BLaER1 (cell line): Measurements from ENCODE around the gene CIT.

ENCODE experiments used
- H3K27ac ChIP-seq: shearing (Covaris generic); formaldehyde crosslinking; 2 replicates; pipeline ENCODE4 v1.8.1; 2022
- H3K27me3 ChIP-seq: shearing (Covaris generic); formaldehyde crosslinking; 2 replicates; pipeline ENCODE4 v1.8.1; 2022
- H3K36me3 ChIP-seq: shearing (Covaris generic); formaldehyde crosslinking; 2 replicates; pipeline ENCODE4 v1.8.1; 2022
- H3K4me1 ChIP-seq: shearing (Covaris generic); formaldehyde crosslinking; 2 replicates; pipeline ENCODE4 v1.8.1; 2022
- H3K4me2 ChIP-seq: shearing (Covaris generic); formaldehyde crosslinking; 2 replicates; pipeline ENCODE4 v1.8.1; 2022
- H3K4me3 ChIP-seq: shearing (Covaris generic); formaldehyde crosslinking; 2 replicates; pipeline ENCODE4 v1.8.1; 2022
- H3K9ac ChIP-seq: shearing (Covaris generic); formaldehyde crosslinking; 2 replicates; pipeline ENCODE4 v1.8.1; 2022
- H3K9me3 ChIP-seq: shearing (Covaris generic); formaldehyde crosslinking; 2 replicates; pipeline ENCODE4 v1.8.1; 2022
- H4K20me1 ChIP-seq: shearing (Covaris generic); formaldehyde crosslinking; 2 replicates; pipeline ENCODE4 v1.8.1; 2022
- Cebpa-rat ChIP-seq: shearing (Covaris generic); IDR thresholded peaks from 2 replicates; pipeline ENCODE4 v1.8.1; 2022

The CIT gene

DNA sequence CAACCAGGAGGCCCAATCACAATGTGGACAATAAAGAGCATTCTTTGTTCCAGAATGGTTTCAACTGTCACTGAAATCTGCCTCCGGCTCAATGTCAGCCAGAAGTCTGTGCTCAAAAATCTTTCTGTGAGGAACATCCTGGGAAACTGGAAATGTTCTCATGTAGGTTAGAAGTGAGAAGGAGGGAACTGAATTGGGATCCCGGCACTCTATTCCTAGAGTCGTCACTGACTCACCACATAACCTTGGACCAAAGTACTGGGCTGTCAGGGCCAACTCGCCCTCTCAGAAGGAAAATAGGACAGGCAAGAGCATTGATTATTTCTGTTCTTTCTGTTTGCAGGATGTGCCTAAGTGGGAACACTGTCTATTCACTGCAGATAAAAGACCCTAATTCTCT, 151.6 kb downstream of the CIT start:
- H3K9me3 ChIP-seq, result no peaks in the 10 kb centered on the region
- no peaks in the 10 kb centered on the region for H3K27me3 ChIP-seq
- H3K4me2 ChIP-seq, result no peak overlapping the region
- no peak overlapping the region for H3K9ac ChIP-seq
- TF ChIP-seq Cebpa-rat, result no peak
- no peak overlapping the region for H3K27ac ChIP-seq
- no peak overlapping the region for H3K4me3 ChIP-seq
- H4K20me1 ChIP-seq, result no peaks in the 10 kb centered on the region
- peaks cover 76% of the 10 kb centered on the region for H3K36me3 ChIP-seq
- H3K4me1 ChIP-seq, result no peaks in the 10 kb centered on the region

- peaks cover 7% of the 10 kb centered on the region for H3K4me1 ChIP-seq
- H3K4me3 ChIP-seq, result no peak overlapping the region
- no peak overlapping the region for H3K9ac ChIP-seq
- TF ChIP-seq Cebpa-rat, result no peak
- H3K9me3 ChIP-seq, result no peaks in the 10 kb centered on the region
- H3K4me2 ChIP-seq, result no peak overlapping the region
- no peak overlapping the region for H3K27ac ChIP-seq
- H4K20me1 ChIP-seq, result no peaks in the 10 kb centered on the region
- H3K36me3 ChIP-seq, result peaks cover 81% of the 10 kb centered on the region
- no peaks in the 10 kb centered on the region for H3K27me3 ChIP-seq
Observed at GRCh38 chr12:119721306-119721705, 155.8 kb downstream of the CIT start.

GRCh38 chr12:119720349-119720748, 156.8 kb downstream of the CIT start:
- no peaks in the 10 kb centered on the region for H3K27me3 ChIP-seq
- H3K36me3 ChIP-seq, result peaks cover 80% of the 10 kb centered on the region
- TF ChIP-seq Cebpa-rat, result no peak
- H3K27ac ChIP-seq, result no peak overlapping the region
- H3K9ac ChIP-seq, result no peak overlapping the region
- H3K9me3 ChIP-seq, result 0 out of 2 replicates have a peak, but pooled peaks cover under 1% of the 10 kb centered on the region
- H4K20me1 ChIP-seq, result no peaks in the 10 kb centered on the region
- peaks cover 15% of the 10 kb centered on the region for H3K4me1 ChIP-seq
- no peak overlapping the region for H3K4me3 ChIP-seq
- no peak overlapping the region for H3K4me2 ChIP-seq

DNA sequence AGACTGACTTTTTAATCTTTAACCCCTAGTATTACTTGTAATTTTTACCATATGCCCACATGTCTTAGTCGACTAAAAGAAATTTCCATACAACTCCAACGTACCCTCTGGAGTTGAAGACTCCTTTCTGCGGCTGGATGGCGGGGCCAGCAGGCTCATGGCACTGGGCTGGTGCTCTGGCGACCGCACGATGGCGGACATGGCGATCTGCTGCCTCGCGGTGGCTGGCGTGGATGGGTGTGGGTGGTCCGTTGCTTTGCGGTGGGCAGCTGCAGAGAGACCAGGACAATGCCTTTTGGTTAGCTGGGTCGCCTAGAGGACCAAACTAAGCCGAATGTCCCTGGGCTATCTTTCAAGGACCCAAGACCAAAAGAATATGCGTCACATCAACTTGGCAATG, 159.0 kb downstream of the CIT start:
- Histone ChIP-seq H3K4me1 (peaks cover 15% of the 10 kb centered on the region), H3K4me2 (no peak overlapping the region), H3K27me3 (no peaks in the 10 kb centered on the region), H3K9ac (no peak overlapping the region), H4K20me1 (no peaks in the 10 kb centered on the region), H3K9me3 (0 out of 2 replicates have a peak, but pooled peaks cover 4% of the 10 kb centered on the region), H3K36me3 (peaks cover 93% of the 10 kb centered on the region), H3K27ac (no peak overlapping the region), H3K4me3 (no peak overlapping the region)
- no peak for TF ChIP-seq Cebpa-rat

GRCh38 chr12:119715268-119715620, 161.9 kb downstream of the CIT start:
- H3K9me3 ChIP-seq, result 0 out of 2 replicates have a peak, but pooled peaks cover 4% of the 10 kb centered on the region
- no peak overlapping the region for H3K27ac ChIP-seq
- H4K20me1 ChIP-seq, result no peaks in the 10 kb centered on the region
- no peak overlapping the region for H3K4me2 ChIP-seq
- no peak overlapping the region for H3K9ac ChIP-seq
- H3K4me1 ChIP-seq, result peaks cover 15% of the 10 kb centered on the region
- H3K27me3 ChIP-seq, result no peaks in the 10 kb centered on the region
- TF ChIP-seq Cebpa-rat, result no peak
- H3K4me3 ChIP-seq, result no peak overlapping the region
- peaks cover 96% of the 10 kb centered on the region for H3K36me3 ChIP-seq

DNA sequence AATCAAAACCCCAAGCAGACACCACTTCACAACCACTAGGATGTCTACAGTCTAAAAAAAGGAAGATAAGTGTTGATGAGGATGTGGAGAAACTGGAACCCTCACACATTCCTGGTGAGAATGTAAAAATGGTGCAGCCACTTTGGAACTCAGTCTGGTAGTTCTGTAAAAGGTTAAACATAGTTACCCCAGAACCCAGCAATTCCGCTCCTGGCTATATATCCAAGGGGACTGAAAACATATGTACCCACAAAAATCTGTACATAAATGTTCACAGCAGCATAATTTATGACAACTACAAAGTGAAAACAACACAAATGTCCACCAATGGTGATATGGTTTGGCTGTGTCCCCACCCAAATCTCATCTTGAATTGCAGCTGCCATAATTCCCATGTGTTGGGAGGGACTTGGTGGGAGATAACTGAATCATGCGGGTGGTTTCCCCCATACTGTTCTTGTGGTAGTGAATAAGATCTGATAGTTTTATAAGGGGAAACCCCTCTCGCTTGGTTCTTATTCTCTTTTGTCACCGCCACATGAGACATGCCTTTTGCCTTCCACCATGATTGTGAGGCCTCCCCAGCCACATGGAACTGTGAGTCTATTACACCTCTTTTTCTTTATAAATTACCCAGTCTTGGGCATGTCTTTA, 162.4 kb downstream of the CIT start:
- Histone ChIP-seq H3K27me3 (no peaks in the 10 kb centered on the region), H3K9ac (no peak overlapping the region), H3K4me1 (peaks cover 15% of the 10 kb centered on the region), H3K4me3 (no peak overlapping the region), H3K9me3 (0 out of 2 replicates have a peak, but pooled peaks cover 4% of the 10 kb centered on the region), H3K36me3 (peaks cover 96% of the 10 kb centered on the region), H3K4me2 (no peak overlapping the region), H3K27ac (no peak overlapping the region), H4K20me1 (no peaks in the 10 kb centered on the region)
- TF ChIP-seq Cebpa-rat, result no peak

DNA sequence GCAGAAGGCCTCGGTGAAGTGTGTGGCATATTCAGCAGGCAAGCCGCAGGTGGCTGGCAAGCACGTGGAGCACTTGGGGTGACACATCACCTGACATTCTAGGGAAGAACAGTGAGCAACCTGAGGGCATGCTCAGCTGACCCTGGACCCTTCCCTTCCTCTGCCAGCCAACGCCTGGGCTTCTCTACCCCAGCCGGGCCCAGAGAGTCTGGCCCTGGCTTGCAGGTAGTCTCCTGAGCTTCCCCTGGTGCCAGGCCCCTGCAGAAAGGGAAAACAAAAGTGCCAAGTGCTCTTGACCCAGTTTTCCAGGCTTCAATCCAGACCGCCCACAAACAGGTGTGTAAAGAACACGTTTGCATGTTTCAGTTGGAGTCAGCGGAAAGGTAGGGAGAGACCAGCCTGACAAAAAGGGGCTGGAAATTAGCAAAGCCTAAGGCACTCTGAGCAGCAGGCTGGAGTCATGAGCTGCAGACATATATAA, 163.5 kb downstream of the CIT start:
- H3K36me3 ChIP-seq, result peaks cover 97% of the 10 kb centered on the region
- no peaks in the 10 kb centered on the region for H3K27me3 ChIP-seq
- no peaks in the 10 kb centered on the region for H4K20me1 ChIP-seq
- H3K9ac ChIP-seq, result no peak overlapping the region
- no peak for TF ChIP-seq Cebpa-rat
- H3K4me2 ChIP-seq, result no peak overlapping the region
- no peak overlapping the region for H3K27ac ChIP-seq
- 0 out of 2 replicates have a peak, but pooled peaks cover 4% of the 10 kb centered on the region for H3K9me3 ChIP-seq
- H3K4me1 ChIP-seq, result peaks cover 15% of the 10 kb centered on the region
- no peak overlapping the region for H3K4me3 ChIP-seq

- Histone ChIP-seq H3K4me2 (no peak overlapping the region), H3K4me3 (no peak overlapping the region), H3K9me3 (0 out of 2 replicates have a peak, but pooled peaks cover 4% of the 10 kb centered on the region), H3K9ac (no peak overlapping the region), H3K36me3 (peaks cover 97% of the 10 kb centered on the region), H3K27ac (no peak overlapping the region), H3K27me3 (no peaks in the 10 kb centered on the region), H3K4me1 (peaks cover 15% of the 10 kb centered on the region), H4K20me1 (no peaks in the 10 kb centered on the region)
- no peak for TF ChIP-seq Cebpa-rat
Observed at GRCh38 chr12:119712721-119713120, 164.4 kb downstream of the CIT start.

GRCh38 chr12:119711693-119712092, 165.4 kb downstream of the CIT start:
- H3K4me1 ChIP-seq, result peaks cover 12% of the 10 kb centered on the region
- H3K9ac ChIP-seq, result no peak overlapping the region
- H3K4me3 ChIP-seq, result no peak overlapping the region
- H3K27ac ChIP-seq, result no peak overlapping the region
- no peak overlapping the region for H3K4me2 ChIP-seq
- no peak for TF ChIP-seq Cebpa-rat
- no peaks in the 10 kb centered on the region for H3K27me3 ChIP-seq
- H3K9me3 ChIP-seq, result 0 out of 2 replicates have a peak, but pooled peaks cover 4% of the 10 kb centered on the region
- no peaks in the 10 kb centered on the region for H4K20me1 ChIP-seq
- H3K36me3 ChIP-seq, result peaks cover 99% of the 10 kb centered on the region

- Histone ChIP-seq H3K27me3 (no peaks in the 10 kb centered on the region), H4K20me1 (no peaks in the 10 kb centered on the region), H3K4me2 (no peak overlapping the region), H3K36me3 (peaks cover 100% of the 10 kb centered on the region), H3K4me1 (peaks cover 5% of the 10 kb centered on the region), H3K9ac (no peak overlapping the region), H3K4me3 (no peak overlapping the region), H3K27ac (no peak overlapping the region), H3K9me3 (0 out of 2 replicates have a peak, but pooled peaks cover 4% of the 10 kb centered on the region)
- no peak for TF ChIP-seq Cebpa-rat
Observed at GRCh38 chr12:119710965-119711551, 166.1 kb downstream of the CIT start.
